ENCODE results near the gene GAL.

The GAL gene

GRCh38 chr11:68669301-68670090, 14.8 kb upstream of the GAL start:
- Histone ChIP-seq H3K4me1 (ENCODE audit: low read depth, poor library complexity, severe bottlenecking) (no peaks in the 10 kb centered on the region), H3K36me3 (ENCODE audit: insufficient read depth) (no peaks in the 10 kb centered on the region), H3K4me3 (IDR thresholded peaks at IDR 0.05; ENCODE audit: insufficient read depth, low read depth, low read length) (no peak overlapping the region), H3K27me3 (ENCODE audit: insufficient read depth, low read depth) (peaks cover 4% of the 10 kb centered on the region; the same call in 1 of the 2 replicates), H3K27ac (no peak overlapping the region), H2AFZ (ENCODE audit: low read depth) (no peak overlapping the region), H3K9ac (no peak overlapping the region), H3K79me2 (ENCODE audit: insufficient read depth, low read depth) (no peaks in the 10 kb centered on the region), H3K4me2 (no peak overlapping the region), H4K20me1 (ENCODE audit: insufficient read depth) (no peaks in the 10 kb centered on the region)
- no peak for TF ChIP-seq CTCF (conservative IDR thresholded peaks at IDR 0.05; ENCODE audit: low read depth, low read length)

- Histone ChIP-seq H3K9ac (no peak overlapping the region), H3K4me3 (IDR thresholded peaks at IDR 0.05; ENCODE audit: insufficient read depth, low read depth, low read length) (no peak overlapping the region), H2AFZ (ENCODE audit: low read depth) (no peak overlapping the region), H3K27me3 (ENCODE audit: insufficient read depth, low read depth) (peaks cover 9% of the 10 kb centered on the region; the same call in 1 of the 2 replicates), H3K36me3 (ENCODE audit: insufficient read depth) (no peaks in the 10 kb centered on the region), H4K20me1 (ENCODE audit: insufficient read depth) (no peaks in the 10 kb centered on the region), H3K4me1 (ENCODE audit: low read depth, poor library complexity, severe bottlenecking) (no peaks in the 10 kb centered on the region), H3K27ac (no peak overlapping the region), H3K4me2 (no peak overlapping the region), H3K79me2 (ENCODE audit: insufficient read depth, low read depth) (no peaks in the 10 kb centered on the region)
- TF ChIP-seq CTCF (conservative IDR thresholded peaks at IDR 0.05; ENCODE audit: low read depth, low read length) = no peak
These were observed 13.9 kb upstream of the GAL start for GRCh38 chr11:68670208-68670992.

GRCh38 chr11:68673306-68673945, 10.9 kb upstream of the GAL start:
- Histone ChIP-seq H3K4me2 (no peak overlapping the region), H3K36me3 (ENCODE audit: insufficient read depth) (no peaks in the 10 kb centered on the region), H3K9ac (no peak overlapping the region), H3K4me1 (ENCODE audit: low read depth, poor library complexity, severe bottlenecking) (no peaks in the 10 kb centered on the region), H4K20me1 (ENCODE audit: insufficient read depth) (no peaks in the 10 kb centered on the region), H3K4me3 (IDR thresholded peaks at IDR 0.05; ENCODE audit: insufficient read depth, low read depth, low read length) (no peak overlapping the region), H3K27me3 (ENCODE audit: insufficient read depth, low read depth) (peaks cover 16% of the 10 kb centered on the region; the same call in 1 of the 2 replicates), H3K27ac (no peak overlapping the region), H2AFZ (ENCODE audit: low read depth) (no peak overlapping the region), H3K79me2 (ENCODE audit: insufficient read depth, low read depth) (no peaks in the 10 kb centered on the region)
- no peak for TF ChIP-seq CTCF (conservative IDR thresholded peaks at IDR 0.05; ENCODE audit: low read depth, low read length)

- Histone ChIP-seq H3K79me2 (ENCODE audit: insufficient read depth, low read depth) (no peaks in the 10 kb centered on the region), H3K4me2 (no peak overlapping the region), H3K4me1 (ENCODE audit: low read depth, poor library complexity, severe bottlenecking) (no peaks in the 10 kb centered on the region), H4K20me1 (ENCODE audit: insufficient read depth) (no peaks in the 10 kb centered on the region), H3K36me3 (ENCODE audit: insufficient read depth) (no peaks in the 10 kb centered on the region), H2AFZ (ENCODE audit: low read depth) (no peak overlapping the region), H3K27ac (no peak overlapping the region), H3K4me3 (IDR thresholded peaks at IDR 0.05; ENCODE audit: insufficient read depth, low read depth, low read length) (no peak overlapping the region), H3K27me3 (ENCODE audit: insufficient read depth, low read depth) (peaks cover 16% of the 10 kb centered on the region; the same call in 1 of the 2 replicates), H3K9ac (no peak overlapping the region)
- no peak for TF ChIP-seq CTCF (conservative IDR thresholded peaks at IDR 0.05; ENCODE audit: low read depth, low read length)
These were observed 10.4 kb upstream of the GAL start for GRCh38 chr11:68673991-68674390.

Measured in KMS-11 (cell line).